Measurements from ENCODE around the gene UMAD1.

DNA sequence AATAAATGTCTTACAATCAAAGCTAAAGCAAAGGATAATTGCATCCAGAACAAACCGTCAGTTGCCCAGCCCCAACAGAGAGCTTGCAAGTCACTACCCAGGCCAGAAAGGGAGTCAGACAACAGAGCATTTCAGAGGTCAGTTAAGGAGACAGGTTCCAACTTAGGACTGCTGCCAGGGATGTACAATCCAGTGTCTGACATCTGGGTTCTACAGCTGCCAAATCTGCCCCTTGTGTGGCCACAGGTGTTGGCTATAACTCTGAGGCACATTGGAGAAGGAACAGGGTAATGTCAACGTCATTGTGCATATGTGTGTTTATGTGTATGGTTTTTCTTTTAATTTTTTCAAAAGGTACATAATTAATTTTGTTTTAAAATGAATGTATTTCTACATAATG lies 242.8 kb downstream of the UMAD1 start:
- TF ChIP-seq CTCF (conservative IDR thresholded peaks at IDR 0.05; ENCODE audit: low read length): no peak
- TF ChIP-seq EZH2phosphoT487 (IDR thresholded peaks at IDR 0.05; ENCODE audit: borderline replicate concordance): no peak
